Parathyroid adenoma (tissue), 2 donors: ENCODE results near the gene KCNN1.
"Not testable (repeated sequence)": the region's sequence is repeated elsewhere in the genome, so short reads cannot be mapped to it uniquely, and the experiment has no call there.

Experiments
- H2AFZ ChIP-seq: fragments of 300-600 bp; sonication (generic); one replicate; pipeline ENCODE4 v1.7.0; 2017; ENCODE audit warnings: antibody characterized with exemption, mild to moderate bottlenecking
- H3K27ac ChIP-seq: fragments of 300-600 bp; sonication (generic); one replicate; pipeline ENCODE4 v1.7.0; 2017
- H3K27me3 ChIP-seq: fragments of 300-600 bp; sonication (generic); one replicate; pipeline ENCODE4 v1.7.0; 2017; ENCODE audit warnings: low read length; ENCODE audit not compliant: control insufficient read depth, insufficient read depth
- H3K36me3 ChIP-seq: fragments of 300-600 bp; sonication (generic); one replicate; pipeline ENCODE4 v1.7.0; 2017; ENCODE audit warnings: low read length; ENCODE audit not compliant: control insufficient read depth, insufficient read depth
- H3K4me1 ChIP-seq: fragments of 300-600 bp; sonication (generic); one replicate; pipeline ENCODE4 v1.7.0; 2017; ENCODE audit warnings: control low read depth
- H3K4me2 ChIP-seq: fragments of 300-600 bp; sonication (generic); one replicate; pipeline ENCODE4 v1.7.0; 2017; ENCODE audit warnings: low read length
- H3K4me3 ChIP-seq: fragments of 300-600 bp; sonication (generic); one replicate; pipeline ENCODE4 v1.7.0; 2017; ENCODE audit warnings: low read depth, low read length
- H3K79me2 ChIP-seq: fragments of 300-600 bp; sonication (generic); one replicate; pipeline ENCODE4 v1.7.0; 2017; ENCODE audit warnings: control low read depth
- H3K9ac ChIP-seq: fragments of 300-600 bp; sonication (generic); one replicate; pipeline ENCODE4 v1.7.0; 2017; ENCODE audit warnings: mild to moderate bottlenecking
- H3K9me3 ChIP-seq: fragments of 300-600 bp; sonication (generic); one replicate; pipeline ENCODE4 v1.7.0; 2017; ENCODE audit warnings: low read length; ENCODE audit not compliant: control insufficient read depth
- TF ChIP-seq, protein P1 (sequence below): fragments of 300-600 bp; sonication (generic); IDR thresholded peaks from one replicate; pipeline ENCODE4 v1.7.0; 2017; ENCODE audit warnings: antibody characterized with exemption, mild to moderate bottlenecking
- donor health status: primary hyperparathyroidism.

The KCNN1 gene

GRCh38 chr19:18002347-18002850 is 35.5 kb downstream of the KCNN1 start:
- no peaks in the 10 kb centered on the region for H3K9me3 ChIP-seq
- H3K4me2 ChIP-seq, result peak overlapping the region; percentile 87
- no peaks in the 10 kb centered on the region for H3K27me3 ChIP-seq
- H2AFZ ChIP-seq, result no peak overlapping the region
- H3K36me3 ChIP-seq, result no peaks in the 10 kb centered on the region
- H3K9ac ChIP-seq, result no peak overlapping the region
- peaks cover 8% of the 10 kb centered on the region for H3K4me1 ChIP-seq
- H3K79me2 ChIP-seq, result peaks cover 10% of the 10 kb centered on the region
- TF ChIP-seq, protein P1, sequence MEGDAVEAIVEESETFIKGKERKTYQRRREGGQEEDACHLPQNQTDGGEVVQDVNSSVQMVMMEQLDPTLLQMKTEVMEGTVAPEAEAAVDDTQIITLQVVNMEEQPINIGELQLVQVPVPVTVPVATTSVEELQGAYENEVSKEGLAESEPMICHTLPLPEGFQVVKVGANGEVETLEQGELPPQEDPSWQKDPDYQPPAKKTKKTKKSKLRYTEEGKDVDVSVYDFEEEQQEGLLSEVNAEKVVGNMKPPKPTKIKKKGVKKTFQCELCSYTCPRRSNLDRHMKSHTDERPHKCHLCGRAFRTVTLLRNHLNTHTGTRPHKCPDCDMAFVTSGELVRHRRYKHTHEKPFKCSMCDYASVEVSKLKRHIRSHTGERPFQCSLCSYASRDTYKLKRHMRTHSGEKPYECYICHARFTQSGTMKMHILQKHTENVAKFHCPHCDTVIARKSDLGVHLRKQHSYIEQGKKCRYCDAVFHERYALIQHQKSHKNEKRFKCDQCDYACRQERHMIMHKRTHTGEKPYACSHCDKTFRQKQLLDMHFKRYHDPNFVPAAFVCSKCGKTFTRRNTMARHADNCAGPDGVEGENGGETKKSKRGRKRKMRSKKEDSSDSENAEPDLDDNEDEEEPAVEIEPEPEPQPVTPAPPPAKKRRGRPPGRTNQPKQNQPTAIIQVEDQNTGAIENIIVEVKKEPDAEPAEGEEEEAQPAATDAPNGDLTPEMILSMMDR, result no peak
- H3K27ac ChIP-seq, result peak overlapping the region; percentile 45
- H3K4me3 ChIP-seq, result peak overlapping the region; percentile 76

DNA sequence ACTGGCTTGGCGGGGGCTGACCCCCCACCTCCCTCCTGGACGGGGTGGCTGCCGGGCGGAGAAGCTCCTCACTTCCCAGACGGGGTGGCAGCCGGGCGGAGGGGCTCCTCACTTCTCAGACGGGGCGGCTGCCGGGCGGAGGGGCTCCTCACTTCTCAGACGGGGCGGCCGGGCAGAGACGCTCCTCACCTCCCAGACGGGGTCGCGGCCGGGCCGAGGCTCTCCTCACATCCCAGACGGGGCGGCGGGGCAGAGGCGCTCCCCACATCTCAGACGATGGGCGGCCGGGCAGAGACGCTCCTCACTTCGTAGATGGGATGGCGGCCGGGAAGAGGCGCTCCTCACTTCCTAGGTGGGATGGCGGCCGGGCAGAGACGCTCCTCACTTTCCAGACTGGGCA is 38.8 kb downstream of the KCNN1 start:
- H2AFZ ChIP-seq, H3K9me3 ChIP-seq, H3K4me2 ChIP-seq, H3K27ac ChIP-seq, H3K36me3 ChIP-seq, H3K9ac ChIP-seq, H3K27me3 ChIP-seq, H3K4me3 ChIP-seq: not testable (repeated sequence)
- H3K79me2 ChIP-seq, result peaks cover 37% of the 10 kb centered on the region
- H3K4me1 ChIP-seq, result peaks cover 15% of the 10 kb centered on the region

- Histone ChIP-seq H3K79me2 (peaks cover 42% of the 10 kb centered on the region), H3K27me3 (no peaks in the 10 kb centered on the region), H3K4me3 (peak overlapping the region; percentile 58), H3K4me2 (peak overlapping the region; percentile 75), H3K27ac (peak overlapping the region; percentile 99), H3K9ac (peak overlapping the region; percentile 80), H3K36me3 (no peaks in the 10 kb centered on the region), H3K4me1 (peaks cover 21% of the 10 kb centered on the region), H3K9me3 (no peaks in the 10 kb centered on the region), H2AFZ (peak overlapping the region; percentile 88)
- TF ChIP-seq, protein P1, result peak; percentile 98
These were observed 40.4 kb downstream of the KCNN1 start for GRCh38 chr19:18007044-18007916.

- peaks cover 44% of the 10 kb centered on the region for H3K79me2 ChIP-seq
These were observed 41.2 kb downstream of the KCNN1 start, which contains the start of gene ARRDC2 for GRCh38 chr19:18007917-18008673. Gene ARRDC2 (plus strand): TSS chr19:18008170. CDS start chr19:18008311, 141 bp downstream.

More at GRCh38 chr19:18007917-18008673, 41.2 kb downstream of the KCNN1 start, which contains the start of gene ARRDC2:
- Histone ChIP-seq H3K9me3 (no peaks in the 10 kb centered on the region), H3K27me3 (no peaks in the 10 kb centered on the region), H3K36me3 (no peaks in the 10 kb centered on the region), H2AFZ (peak within 1 kb of the TSS; percentile 88), H3K9ac (peak within 1 kb of the TSS; percentile 80), H3K27ac (peak within 1 kb of the TSS; percentile 99), H3K4me2 (peak within 1 kb of the TSS; percentile 91), H3K4me1 (peaks cover 22% of the 10 kb centered on the region), H3K4me3 (peak within 1 kb of the TSS; percentile 69)
- TF ChIP-seq, protein P1, result no peak
